Cardiac muscle cell (in vitro differentiated cells and primary cell): ENCODE measurements around the gene SLC35F3. TPM values are rescaled to one million over a fixed set of nuclear protein-coding genes. Genes with fewer than 3 reads are reported as not detected.
A peak's percentile ranks its signal among the peaks of the same experiment; 100 is the strongest.

Experiments
- DNase-seq, 2 donors: peaks; one replicate each; pipeline versions ENCODE4 v3.0.0 to v3.0.0-alpha.2; 2010 to 2017; ENCODE audit warnings: low read depth in 1 of 2, low spot score in 1 of 2
- H3K27ac ChIP-seq: fragments of 200-600 bp; sonication (generic); 2 replicates; pipeline ENCODE4 v1.5.1; 2016
- H3K27me3 ChIP-seq: fragments of 200-600 bp; sonication (generic); 2 replicates; pipeline ENCODE4 v1.6.0; 2016; ENCODE audit warnings: control low read depth
- H3K36me3 ChIP-seq: fragments of 200-600 bp; sonication (generic); 2 replicates; pipeline ENCODE4 v1.5.1; 2016; ENCODE audit warnings: control low read depth
- H3K4me1 ChIP-seq: fragments of 200-600 bp; sonication (generic); 2 replicates; pipeline ENCODE4 v1.8.1; 2017; ENCODE audit warnings: low read depth, mild to moderate bottlenecking, mixed run types
- H3K4me3 ChIP-seq: fragments of 200-600 bp; sonication (generic); 2 replicates; pipeline ENCODE4 v1.5.1; 2016; ENCODE audit warnings: mild to moderate bottlenecking
- H3K9me3 ChIP-seq: fragments of 200-600 bp; sonication (generic); 2 replicates; pipeline ENCODE4 v1.5.1; 2017; ENCODE audit warnings: low read depth, mild to moderate bottlenecking, control low read depth
- CTCF ChIP-seq: IDR thresholded peaks from 2 replicates; pipeline ENCODE4 v1.5.1; 2012; ENCODE audit warnings: low read depth, mild to moderate bottlenecking, low read length
- polyA plus RNA-seq: library from polyadenylated mRNA; unstranded; fragments of >200 nt; fragmentation: Nextera tagmentation; extraction: Ambion mirVana; gene quantifications from 2 replicates; pipeline ENCODE4 v1.2.1, GENCODE V29; 2016
- total RNA-seq: library from RNA; depleted of rRNA; stranded (reverse); fragments of >200 nt; gene quantifications from 2 replicates; pipeline ENCODE4 v1.2.3, GENCODE V29; 2016

SLC35F3 gene
- total and polyA plus RNA-seq, 2 experiments from 2014 or later, result 0.98 to 2.0 TPM

DNA sequence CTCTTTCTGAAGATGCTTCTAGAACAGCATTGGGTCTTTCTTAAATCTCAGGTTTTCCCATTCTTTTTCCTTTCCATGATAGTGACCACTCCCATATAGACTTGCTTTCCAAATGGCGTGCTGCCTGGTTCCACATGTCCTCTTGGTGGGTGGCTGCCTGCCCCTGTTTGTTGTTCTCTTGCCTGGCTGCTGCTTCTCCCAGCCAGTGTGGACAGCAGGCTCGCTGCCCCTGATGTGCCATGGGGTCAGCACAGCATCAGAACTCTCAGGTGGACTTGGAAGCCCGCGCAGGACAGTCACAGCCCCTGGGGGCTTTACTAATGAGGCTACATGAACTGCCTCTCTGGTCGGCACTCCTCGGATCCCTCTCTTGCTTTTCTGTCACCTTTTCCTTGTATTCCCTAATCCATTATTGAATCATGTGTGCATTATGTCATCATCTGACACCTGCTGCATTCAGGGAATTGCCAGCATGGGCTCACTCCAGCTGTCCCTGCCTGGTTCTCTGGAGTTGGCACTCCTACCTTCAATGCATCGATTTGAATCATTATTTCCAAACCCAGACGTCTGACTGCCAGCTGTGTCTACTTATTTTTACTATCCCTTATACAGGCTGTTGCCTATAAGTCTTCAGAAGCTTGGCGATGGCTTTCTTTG, 368.3 kb downstream of the SLC35F3 start:
- no peaks in the 10 kb centered on the region for H3K36me3 ChIP-seq
- no peak for DNase-seq

DNA sequence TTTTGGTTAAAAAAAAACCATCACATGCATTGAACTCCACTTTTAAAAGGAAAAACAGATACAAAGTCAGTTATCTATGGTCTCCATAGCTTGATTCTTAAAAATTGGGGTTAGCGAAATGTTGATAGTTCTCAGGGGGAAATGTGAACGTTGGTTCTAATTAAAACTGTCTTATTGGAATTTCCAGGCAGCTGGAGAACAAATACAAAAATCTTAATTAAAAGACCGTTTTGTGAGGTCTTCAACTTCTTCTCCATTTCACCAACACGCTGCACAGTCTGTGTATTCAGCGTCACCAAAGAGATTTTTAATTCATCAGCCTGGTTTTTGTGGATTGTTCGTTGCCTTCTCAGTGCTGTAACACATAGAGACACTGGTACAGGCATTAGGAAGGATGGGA, 369.5 kb downstream of the SLC35F3 start:
- Histone ChIP-seq H3K27me3 (no peaks in the 10 kb centered on the region), H3K9me3 (no peaks in the 10 kb centered on the region), H3K27ac (no peak overlapping the region), H3K4me3 (no peak overlapping the region), H3K4me1 (no peaks in the 10 kb centered on the region), H3K36me3 (no peaks in the 10 kb centered on the region)
- TF ChIP-seq CTCF, result no peak
- no peak for DNase-seq

More for the DNA sequence above, 368.3 kb downstream of the SLC35F3 start:
- H3K4me3 ChIP-seq, result no peak overlapping the region
- H3K4me1 ChIP-seq, result no peaks in the 10 kb centered on the region
- H3K9me3 ChIP-seq, result no peaks in the 10 kb centered on the region
- no peak overlapping the region for H3K27ac ChIP-seq
- TF ChIP-seq CTCF, result no peak
- H3K27me3 ChIP-seq, result no peaks in the 10 kb centered on the region

DNA sequence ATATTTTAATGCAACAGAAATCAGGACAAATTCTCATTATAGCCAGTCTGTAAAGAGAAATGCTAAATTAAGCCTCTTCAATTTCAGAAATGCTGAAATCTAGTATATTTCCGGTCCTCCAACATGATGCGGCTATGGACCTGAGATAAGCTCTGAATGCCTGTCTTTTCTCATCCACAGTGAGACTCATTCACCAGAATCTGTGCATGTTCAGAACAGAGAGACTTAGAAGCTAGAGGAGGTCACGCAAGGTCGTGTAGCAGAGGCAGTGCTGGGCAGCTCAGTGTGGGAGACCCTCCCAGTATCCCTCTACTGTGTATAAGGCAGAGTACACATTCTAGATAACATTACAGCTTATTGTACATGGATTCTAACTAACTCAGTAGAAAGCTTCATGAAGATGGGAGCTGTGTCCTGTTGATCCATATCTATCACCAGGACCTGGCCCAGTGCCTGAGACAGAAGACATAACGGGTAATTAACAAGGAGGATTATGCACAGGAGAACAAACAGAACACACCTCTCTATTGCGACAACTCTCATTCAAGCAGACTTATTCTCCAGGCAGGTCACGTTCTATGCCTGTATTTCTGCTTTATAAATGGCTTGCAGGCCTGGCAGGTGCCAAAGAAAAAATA, 371.8 kb downstream of the SLC35F3 start:
- no peak for TF ChIP-seq CTCF

GRCh38 chr1:234277161-234277868, 372.8 kb downstream of the SLC35F3 start:
- Histone ChIP-seq H3K27me3 (no peaks in the 10 kb centered on the region), H3K27ac (no peak overlapping the region), H3K9me3 (no peaks in the 10 kb centered on the region), H3K4me1 (no peaks in the 10 kb centered on the region), H3K4me3 (no peak overlapping the region), H3K36me3 (no peaks in the 10 kb centered on the region)
- no peak for TF ChIP-seq CTCF
- DNase-seq, result no peak

More for the DNA sequence above, 371.8 kb downstream of the SLC35F3 start:
- no peak overlapping the region for H3K4me3 ChIP-seq
- no peaks in the 10 kb centered on the region for H3K36me3 ChIP-seq
- peak in 1 of 2 donors; percentile 17 for DNase-seq
- H3K9me3 ChIP-seq, result no peaks in the 10 kb centered on the region
- H3K4me1 ChIP-seq, result no peaks in the 10 kb centered on the region
- no peaks in the 10 kb centered on the region for H3K27me3 ChIP-seq
- no peak overlapping the region for H3K27ac ChIP-seq

- no peaks in the 10 kb centered on the region for H3K9me3 ChIP-seq
- no peak overlapping the region for H3K4me3 ChIP-seq
- DNase-seq, result no peak
- no peaks in the 10 kb centered on the region for H3K36me3 ChIP-seq
- H3K4me1 ChIP-seq, result no peaks in the 10 kb centered on the region
- TF ChIP-seq CTCF, result no peak
- H3K27me3 ChIP-seq, result no peaks in the 10 kb centered on the region
- H3K27ac ChIP-seq, result no peak overlapping the region
Observed at GRCh38 chr1:234279021-234279420, 374.5 kb downstream of the SLC35F3 start.
